Gastrocnemius medialis (tissue), 4 donors: ENCODE results near the gene SCIN.

Source experiments
- CTCF ChIP-seq, 5 experiments: fragments of 450-650 bp in 3 of 5; fragments of 200-600 bp in 2 of 5; sonication (generic) in 2 of 5; IDR thresholded peaks in 4 of 5; conservative IDR thresholded peaks in 1 of 5; 1 replicate in 4 of 5; 2 replicates in 1 of 5; pipeline ENCODE4 v1.5.1; 2016 to 2019; ENCODE audit warnings: antibody characterized with exemption in 5 of 5, mild to moderate bottlenecking in 3 of 5, moderate library complexity in 3 of 5
- POLR2A ChIP-seq, 2 donors: fragments of 450-650 bp; IDR thresholded peaks; one replicate each; pipeline ENCODE4 v1.6.1; 2017; ENCODE audit warnings: antibody characterized with exemption in 2 of 2, mild to moderate bottlenecking in 2 of 2, moderate library complexity in 2 of 2

GRCh38 chr7:12581897-12582296 lies 11.4 kb downstream of the SCIN start:
- TF ChIP-seq CTCF (IDR thresholded peaks at IDR 0.05 in 4 of 5, conservative IDR thresholded peaks at IDR 0.05 in 1 of 5) (no peak), POLR2A (IDR thresholded peaks at IDR 0.05) (no peak)
